ENCODE measurements around the gene DDX23.

Gene DDX23

DNA sequence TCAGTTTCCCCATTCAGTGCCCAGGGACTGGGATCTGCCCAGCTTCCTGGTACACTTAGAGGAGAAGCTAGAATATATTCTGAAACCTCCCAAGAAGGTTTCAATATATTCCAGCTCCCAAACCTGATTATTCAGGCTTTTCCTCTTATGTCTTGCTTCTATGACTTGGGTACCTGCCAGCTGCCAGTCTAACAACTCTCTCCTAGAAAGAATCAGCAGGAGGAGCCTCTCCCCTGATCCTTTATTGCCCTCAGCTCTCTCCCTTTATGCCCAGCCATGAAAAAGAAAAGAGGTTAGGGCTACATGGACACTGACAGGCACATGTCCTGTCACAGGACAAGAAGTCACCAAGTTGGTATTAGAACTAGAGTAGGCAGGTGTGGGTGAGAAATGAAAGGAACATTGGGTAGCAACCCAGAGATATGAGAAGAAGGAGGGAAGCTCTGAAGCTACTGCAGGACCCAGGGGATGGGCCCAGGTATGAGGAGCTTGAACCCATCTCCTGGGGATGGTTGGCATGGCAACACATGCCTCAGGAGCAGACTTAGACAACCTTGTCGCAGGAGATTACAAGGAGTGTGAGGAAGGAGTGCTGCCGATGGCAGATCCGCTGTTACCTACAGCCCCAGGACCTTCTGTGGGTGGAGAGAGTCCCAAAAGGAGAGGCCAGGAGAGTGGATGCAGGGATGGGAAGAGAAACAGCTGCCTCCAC, 35.7 kb downstream of the DDX23 start:
- Histone ChIP-seq H3K79me1 (replicated peaks; ENCODE audit: low read length, poor library complexity, severe bottlenecking) (peaks cover 38% of the 10 kb centered on the region), H2AK5ac (ENCODE audit: low read length, severe bottlenecking) (no peak overlapping the region), H4K8ac (ENCODE audit: low read length) (no peak overlapping the region)

DNA sequence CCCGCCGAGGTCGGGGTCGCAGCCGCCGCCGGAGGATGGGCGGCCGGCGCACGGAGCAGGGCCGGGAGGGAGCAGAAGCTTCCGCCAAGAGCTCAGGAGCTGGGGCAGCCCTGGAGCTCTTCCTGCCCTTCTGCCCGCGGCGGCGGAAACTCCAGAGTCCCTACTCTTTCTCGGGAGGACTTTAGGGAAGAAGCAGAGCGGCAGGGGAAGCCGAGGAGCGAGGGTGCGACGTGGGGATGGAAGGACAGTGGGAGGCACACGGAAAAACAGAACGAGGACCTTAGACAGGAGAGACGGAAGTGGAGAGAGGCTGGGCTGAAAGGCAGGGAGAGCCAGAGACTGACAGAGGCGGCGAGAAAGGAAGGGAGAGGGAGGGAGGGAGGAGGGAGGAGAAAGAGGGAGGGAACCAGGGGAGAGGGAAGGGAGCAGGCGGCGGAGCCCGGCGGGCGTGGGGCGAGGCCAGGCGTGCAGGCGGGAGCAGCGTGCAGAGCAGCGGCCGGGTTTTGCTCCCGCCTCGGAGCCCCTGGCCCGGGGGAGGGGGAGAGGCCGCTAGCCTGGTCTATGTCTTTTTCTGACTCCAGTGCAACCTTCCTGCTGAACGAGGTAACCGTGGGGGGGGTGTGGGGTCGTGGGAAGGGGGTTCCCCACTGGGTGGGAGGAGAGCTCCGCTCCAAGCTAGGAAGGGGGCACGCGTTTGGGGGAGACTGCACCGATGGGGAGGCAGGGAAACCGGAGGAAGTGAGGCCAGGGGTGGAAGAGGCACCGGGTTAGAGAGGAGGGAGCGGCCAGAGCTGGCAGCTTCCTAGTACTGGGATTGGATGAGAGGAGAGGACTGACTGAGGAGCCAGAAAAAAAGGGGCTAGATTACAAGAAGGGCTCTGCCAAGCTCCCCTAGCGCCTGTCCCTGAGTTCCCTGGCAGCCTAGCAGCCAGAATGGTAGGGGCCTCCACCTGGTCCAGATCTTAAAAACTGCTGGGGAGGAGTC, 36.5 kb downstream of the DDX23 start:
- H4K91ac ChIP-seq (ENCODE audit: low read length), result peak overlapping the region; percentile 86
- peak overlapping the region; percentile 79 for H3K27ac ChIP-seq (ENCODE audit: low read length, poor library complexity, severe bottlenecking)
- peak overlapping the region; percentile 23 to 83 for H2BK12ac ChIP-seq (ENCODE audit: low read length in 2 of 2)
- H3K4me3 ChIP-seq (ENCODE audit: insufficient read depth in 1 of 2, low read depth in 1 of 2, low read length in 2 of 2), result peak overlapping the region; percentile 75 to 90
- peaks cover 0 to 4% of the 10 kb centered on the region in 2 experiments for H3K36me3 ChIP-seq (ENCODE audit: control insufficient read depth in 1 of 2, insufficient read depth in 2 of 2, low read depth in 1 of 2, low read length in 2 of 2)
- peaks cover 47% of the 10 kb centered on the region for H3K4me1 ChIP-seq (ENCODE audit: control insufficient read depth, insufficient read depth, low read depth, low read length)
- peak overlapping the region; percentile 46 to 54 for H3K23ac ChIP-seq (ENCODE audit: low read length in 2 of 2)
- H3K14ac ChIP-seq (ENCODE audit: low read length in 2 of 2), result peak overlapping the region in 1 of 2 experiments; percentile 99
- peak overlapping the region; percentile 81 for H2BK120ac ChIP-seq (ENCODE audit: low read depth, low read length)
- peak overlapping the region; percentile 94 for H3K4me2 ChIP-seq (ENCODE audit: low read length, poor library complexity, severe bottlenecking)
- peak overlapping the region; percentile 98 to 99 for H3K18ac ChIP-seq (ENCODE audit: low read depth in 1 of 2, low read length in 2 of 2)
- peak overlapping the region; percentile 67 for H2AFZ ChIP-seq (ENCODE audit: low read depth, low read length)
- H3K27me3 ChIP-seq (ENCODE audit: control insufficient read depth in 1 of 2, insufficient read depth in 1 of 2, low read length in 2 of 2), result no peaks in the 10 kb centered on the region
- no peak overlapping the region for H2AK5ac ChIP-seq (ENCODE audit: low read length, severe bottlenecking)
- peaks cover 37% of the 10 kb centered on the region for H3K79me1 ChIP-seq (replicated peaks; ENCODE audit: low read length, poor library complexity, severe bottlenecking)
- peak overlapping the region; percentile 96 for H3K9ac ChIP-seq (ENCODE audit: low read length)
- no peaks in the 10 kb centered on the region for H3K9me3 ChIP-seq (ENCODE audit: control insufficient read depth, low read length)
- WGBS, result under 1% methylated on average over 54 of the region's 54 CpGs
- peak overlapping the region; percentile 92 for H2BK15ac ChIP-seq (ENCODE audit: low read depth, poor library complexity, severe bottlenecking)
- H2BK5ac ChIP-seq (ENCODE audit: low read depth, low read length, poor library complexity, severe bottlenecking), result peak overlapping the region; percentile 57
- peak overlapping the region; percentile 95 to 96 for H3K4ac ChIP-seq (ENCODE audit: low read depth in 1 of 2, low read length in 2 of 2)
- peak overlapping the region; percentile 90 for H4K8ac ChIP-seq (ENCODE audit: low read length)
- DNase-seq, result peak; percentile 90

More for the DNA sequence above, 35.7 kb downstream of the DDX23 start:
- H3K14ac ChIP-seq (ENCODE audit: low read length in 2 of 2), result no peak overlapping the region
- WGBS, result 18% methylated on average over 1 of the region's 3 CpGs
- no peak overlapping the region for H2AFZ ChIP-seq (ENCODE audit: low read depth, low read length)
- H3K9ac ChIP-seq (ENCODE audit: low read length), result peak overlapping the region; percentile 96
- no peaks in the 10 kb centered on the region for H3K27me3 ChIP-seq (ENCODE audit: control insufficient read depth in 1 of 2, insufficient read depth in 1 of 2, low read length in 2 of 2)
- peak overlapping the region in 1 of 2 experiments; percentile 24 for H3K18ac ChIP-seq (ENCODE audit: low read depth in 1 of 2, low read length in 2 of 2)
- H3K4me2 ChIP-seq (ENCODE audit: low read length, poor library complexity, severe bottlenecking), result peak overlapping the region; percentile 94
- peaks cover 0 to 5% of the 10 kb centered on the region in 2 experiments for H3K36me3 ChIP-seq (ENCODE audit: control insufficient read depth in 1 of 2, insufficient read depth in 2 of 2, low read depth in 1 of 2, low read length in 2 of 2)
- H3K9me3 ChIP-seq (ENCODE audit: control insufficient read depth, low read length), result no peaks in the 10 kb centered on the region
- H2BK15ac ChIP-seq (ENCODE audit: low read depth, poor library complexity, severe bottlenecking), result peak overlapping the region; percentile 60
- H3K4ac ChIP-seq (ENCODE audit: low read depth in 1 of 2, low read length in 2 of 2), result no peak overlapping the region
- no peak overlapping the region for H3K27ac ChIP-seq (ENCODE audit: low read length, poor library complexity, severe bottlenecking)
- peak overlapping the region; percentile 1 for H4K91ac ChIP-seq (ENCODE audit: low read length)
- H2BK120ac ChIP-seq (ENCODE audit: low read depth, low read length), result no peak overlapping the region
- H3K4me1 ChIP-seq (ENCODE audit: control insufficient read depth, insufficient read depth, low read depth, low read length), result peaks cover 38% of the 10 kb centered on the region
- H3K4me3 ChIP-seq (ENCODE audit: insufficient read depth in 1 of 2, low read depth in 1 of 2, low read length in 2 of 2), result peak overlapping the region in 1 of 2 experiments; percentile 90
- no peak overlapping the region for H2BK12ac ChIP-seq (ENCODE audit: low read length in 2 of 2)
- no peak overlapping the region for H2BK5ac ChIP-seq (ENCODE audit: low read depth, low read length, poor library complexity, severe bottlenecking)
- H3K23ac ChIP-seq (ENCODE audit: low read length in 2 of 2), result no peak overlapping the region
- peak; percentile 21 for DNase-seq

DNA sequence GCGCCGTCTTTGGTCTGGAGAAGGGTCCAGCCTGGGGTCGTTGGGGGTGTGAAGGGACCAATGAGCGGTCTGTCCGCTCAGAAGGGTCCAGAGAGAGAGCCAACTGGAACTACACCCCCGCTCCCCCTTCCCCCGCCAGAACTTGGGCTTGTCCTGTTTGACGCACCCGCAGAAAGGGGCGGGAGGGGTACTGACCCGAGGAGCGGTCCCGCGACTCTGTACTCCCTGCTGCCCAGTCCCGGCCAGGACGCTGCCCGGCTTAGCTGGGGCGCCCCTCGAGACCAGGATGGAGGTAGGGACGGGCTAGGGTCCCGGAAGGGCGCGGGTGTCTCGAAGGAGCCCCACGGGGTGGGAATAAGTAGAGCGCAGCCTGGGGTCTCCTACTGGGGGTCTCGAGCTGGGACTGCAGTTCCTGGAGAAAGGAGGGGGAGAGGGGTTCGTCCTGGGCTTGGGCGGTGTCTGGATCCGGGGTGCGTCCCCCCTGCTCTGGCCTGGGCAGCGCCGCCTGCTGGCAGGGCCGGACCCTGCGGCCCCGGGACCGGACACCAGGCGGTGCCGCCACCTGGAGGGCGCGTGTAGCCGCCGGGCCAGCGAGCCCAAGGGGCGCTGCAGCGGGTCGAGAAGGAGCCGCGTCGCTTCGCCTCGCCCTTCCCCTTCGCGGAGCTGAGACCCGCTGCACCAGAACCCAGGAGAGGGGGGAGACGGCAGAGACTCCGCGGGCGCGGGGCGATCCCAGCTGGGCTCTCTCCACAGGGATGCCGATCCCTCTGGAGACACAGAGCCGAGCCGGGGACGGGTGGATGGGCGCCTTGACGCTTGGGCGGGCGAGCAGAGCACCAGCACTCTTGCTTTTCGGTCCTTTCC, 37.5 kb downstream of the DDX23 start:
- peak overlapping the region; percentile 98 to 99 for H3K18ac ChIP-seq (ENCODE audit: low read depth in 1 of 2, low read length in 2 of 2)
- H2AK5ac ChIP-seq (ENCODE audit: low read length, severe bottlenecking), result no peak overlapping the region
- H3K79me1 ChIP-seq (replicated peaks; ENCODE audit: low read length, poor library complexity, severe bottlenecking), result peaks cover 31% of the 10 kb centered on the region
- peak overlapping the region; percentile 23 to 83 for H2BK12ac ChIP-seq (ENCODE audit: low read length in 2 of 2)
- H3K36me3 ChIP-seq (ENCODE audit: control insufficient read depth in 1 of 2, insufficient read depth in 2 of 2, low read depth in 1 of 2, low read length in 2 of 2), result no peaks in the 10 kb centered on the region
- H3K4ac ChIP-seq (ENCODE audit: low read depth in 1 of 2, low read length in 2 of 2), result peak overlapping the region; percentile 95 to 98
- peak overlapping the region; percentile 90 for H2AFZ ChIP-seq (ENCODE audit: low read depth, low read length)
- H4K91ac ChIP-seq (ENCODE audit: low read length), result peak overlapping the region; percentile 96
- under 1% methylated on average over 55 of the region's 70 CpGs for WGBS
- peak overlapping the region in 1 of 2 experiments; percentile 99 for H3K14ac ChIP-seq (ENCODE audit: low read length in 2 of 2)
- H3K4me3 ChIP-seq (ENCODE audit: insufficient read depth in 1 of 2, low read depth in 1 of 2, low read length in 2 of 2), result peak overlapping the region; percentile 75 to 90
- peak overlapping the region; percentile 94 for H3K4me2 ChIP-seq (ENCODE audit: low read length, poor library complexity, severe bottlenecking)
- peak overlapping the region; percentile 81 for H2BK120ac ChIP-seq (ENCODE audit: low read depth, low read length)
- H3K9me3 ChIP-seq (ENCODE audit: control insufficient read depth, low read length), result no peaks in the 10 kb centered on the region
- peak overlapping the region; percentile 100 for H4K8ac ChIP-seq (ENCODE audit: low read length)
- peak overlapping the region; percentile 92 for H2BK15ac ChIP-seq (ENCODE audit: low read depth, poor library complexity, severe bottlenecking)
- H3K27ac ChIP-seq (ENCODE audit: low read length, poor library complexity, severe bottlenecking), result peak overlapping the region; percentile 54
- H3K23ac ChIP-seq (ENCODE audit: low read length in 2 of 2), result peak overlapping the region; percentile 54 to 81
- peak overlapping the region; percentile 57 for H2BK5ac ChIP-seq (ENCODE audit: low read depth, low read length, poor library complexity, severe bottlenecking)
- peak overlapping the region; percentile 96 for H3K9ac ChIP-seq (ENCODE audit: low read length)
- H3K4me1 ChIP-seq (ENCODE audit: control insufficient read depth, insufficient read depth, low read depth, low read length), result peaks cover 46% of the 10 kb centered on the region
- no peaks in the 10 kb centered on the region for H3K27me3 ChIP-seq (ENCODE audit: control insufficient read depth in 1 of 2, insufficient read depth in 1 of 2, low read length in 2 of 2)
- peak; percentile 83 for DNase-seq
